HG03439 (cell line): ENCODE measurements around the gene KRTAP1-3.
"Not testable (repeated sequence)": the region's sequence is repeated elsewhere in the genome, so short reads cannot be mapped to it uniquely, and the experiment has no call there.

Source experiments
- ATAC-seq: cut with Tn5 transposase; IDR thresholded peaks from one replicate; pipeline ENCODE4 v1.9.1; 2021; ENCODE audit warnings: mild to moderate bottlenecking, moderate library complexity; ENCODE audit not compliant: unreplicated experiment

Gene KRTAP1-3

GRCh38 chr17:41054556-41054955, 19.9 kb upstream of the KRTAP1-3 start:
- not testable (repeated sequence) for ATAC-seq

GRCh38 chr17:41054025-41054424, 19.4 kb upstream of the KRTAP1-3 start:
- no peak for ATAC-seq

GRCh38 chr17:41052566-41052965, 17.9 kb upstream of the KRTAP1-3 start:
- no peak for ATAC-seq

- no peak for ATAC-seq
These were observed 14.4 kb upstream of the KRTAP1-3 start for GRCh38 chr17:41049110-41049509.

GRCh38 chr17:41048441-41048840, 13.8 kb upstream of the KRTAP1-3 start:
- no peak for ATAC-seq

GRCh38 chr17:41046735-41047465, 12.2 kb upstream of the KRTAP1-3 start, which contains the start of gene KRTAP2-1:
TSS of gene KRTAP2-1 (minus strand) at chr17:41047316. CDS start at chr17:41047267, 49 bp downstream.
- ATAC-seq = not testable (repeated sequence)

- no peak for ATAC-seq
These were observed 8.3 kb upstream of the KRTAP1-3 start for GRCh38 chr17:41042953-41043352.

- ATAC-seq = not testable (repeated sequence)
These were observed 6.3 kb upstream of the KRTAP1-3 start, which contains the start of gene KRTAP1-1 for GRCh38 chr17:41040783-41041571. TSS of gene KRTAP1-1 (minus strand) at chr17:41041450. CDS start at chr17:41041397, 53 bp downstream.

- ATAC-seq = no peak
These were observed 3.2 kb upstream of the KRTAP1-3 start for GRCh38 chr17:41037853-41038350.

GRCh38 chr17:41029633-41030245, 4.9 kb downstream of the KRTAP1-3 start, which contains the start of gene KRTAP1-4:
TSS of gene KRTAP1-4 (minus strand) at chr17:41030195. CDS start at chr17:41030078, 117 bp downstream.
- ATAC-seq = no peak

GRCh38 chr17:41026715-41027471, 7.8 kb downstream of the KRTAP1-3 start, which contains the start of gene KRTAP1-5:
TSS of gene KRTAP1-5 (minus strand) at chr17:41027208. CDS start at chr17:41027155, 53 bp downstream.
- ATAC-seq = no peak

- ATAC-seq = no peak
These were observed 10.0 kb downstream of the KRTAP1-3 start for GRCh38 chr17:41024697-41025096.

- no peak for ATAC-seq
These were observed 14.3 kb downstream of the KRTAP1-3 start for GRCh38 chr17:41020336-41020735.

- ATAC-seq = no peak
These were observed 15.3 kb downstream of the KRTAP1-3 start for GRCh38 chr17:41019415-41019814.

- no peak for ATAC-seq
These were observed 16.1 kb downstream of the KRTAP1-3 start for GRCh38 chr17:41018541-41018940.

- no peak for ATAC-seq
These were observed 18.0 kb downstream of the KRTAP1-3 start for GRCh38 chr17:41016578-41017215.

GRCh38 chr17:41015454-41015853, 19.2 kb downstream of the KRTAP1-3 start:
- ATAC-seq = no peak

- ATAC-seq = no peak
These were observed 21.1 kb downstream of the KRTAP1-3 start for GRCh38 chr17:41013606-41014005.

GRCh38 chr17:41013181-41013580, 21.5 kb downstream of the KRTAP1-3 start:
- no peak for ATAC-seq
